ENCODE results near the gene CCN5.

GRCh38 chr20:44703183-44703925 lies 11.8 kb upstream of the CCN5 start:
- TF ChIP-seq CTCF (conservative IDR thresholded peaks at IDR 0.05; ENCODE audit: low read depth, low read length) (no peak), EZH2 (IDR thresholded peaks at IDR 0.05; ENCODE audit: low read length, unreplicated experiment) (no peak), EZH2phosphoT487 (IDR thresholded peaks at IDR 0.05; ENCODE audit: borderline replicate concordance, low read length) (no peak)
